COLO668 (cell line): Measurements from ENCODE around the gene MARCO.
"Not testable (repeated sequence)": the region's sequence is repeated elsewhere in the genome, so short reads cannot be mapped to it uniquely, and the experiment has no call there.

Source experiments
- DNase-seq: peaks from one replicate; lab custom pipeline; 2025; ENCODE audit not compliant: unreplicated experiment; lab: John Stamatoyannopoulos, UW

MARCO gene

GRCh38 chr2:118925981-118926380 lies 16.0 kb upstream of the MARCO start:
- DNase-seq: no peak

- DNase-seq: no peak
Measured at GRCh38 chr2:118929059-118929458, 12.9 kb upstream of the MARCO start.

- no peak for DNase-seq
Measured at GRCh38 chr2:118932949-118933348, 9.0 kb upstream of the MARCO start.

- DNase-seq: no peak
Measured at GRCh38 chr2:118936306-118936705, 5.7 kb upstream of the MARCO start.

GRCh38 chr2:118936936-118937335 lies 5.1 kb upstream of the MARCO start:
- no peak for DNase-seq

GRCh38 chr2:118937817-118938216 lies 4.2 kb upstream of the MARCO start:
- DNase-seq: no peak

- no peak for DNase-seq
Measured at GRCh38 chr2:118939994-118940393, 2.0 kb upstream of the MARCO start.

- no peak for DNase-seq
Measured at GRCh38 chr2:118940486-118941120, 1.4 kb upstream of the MARCO start.

GRCh38 chr2:118943286-118943685 lies 1.3 kb downstream of the MARCO start:
- DNase-seq: no peak

GRCh38 chr2:118945881-118946280 lies 3.9 kb downstream of the MARCO start:
- DNase-seq: no peak

- DNase-seq: not testable (repeated sequence)
Measured at GRCh38 chr2:118948266-118948665, 6.3 kb downstream of the MARCO start.

GRCh38 chr2:118954297-118955060 lies 12.5 kb downstream of the MARCO start:
- no peak for DNase-seq

GRCh38 chr2:118965737-118966136 lies 23.7 kb downstream of the MARCO start:
- no peak for DNase-seq

- no peak for DNase-seq
Measured at GRCh38 chr2:118967124-118967880, 25.3 kb downstream of the MARCO start.

- no peak for DNase-seq
Measured at GRCh38 chr2:118968042-118968441, 26.0 kb downstream of the MARCO start.

- no peak for DNase-seq
Measured at GRCh38 chr2:118968961-118969733, 27.2 kb downstream of the MARCO start.

- DNase-seq: no peak
Measured at GRCh38 chr2:118969734-118970395, 27.9 kb downstream of the MARCO start.

- DNase-seq: no peak
Measured at GRCh38 chr2:118970396-118971135, 28.6 kb downstream of the MARCO start.

GRCh38 chr2:118971245-118972122 lies 29.5 kb downstream of the MARCO start:
- no peak for DNase-seq
